T-helper 1 cell (primary cell): ENCODE measurements around the gene ZNF366.

ENCODE experiments used
- DNase-seq, 5 donors: peaks; one replicate each; pipeline ENCODE4 v3.0.0-alpha.2; 2012 to 2020

ZNF366 gene

DNA sequence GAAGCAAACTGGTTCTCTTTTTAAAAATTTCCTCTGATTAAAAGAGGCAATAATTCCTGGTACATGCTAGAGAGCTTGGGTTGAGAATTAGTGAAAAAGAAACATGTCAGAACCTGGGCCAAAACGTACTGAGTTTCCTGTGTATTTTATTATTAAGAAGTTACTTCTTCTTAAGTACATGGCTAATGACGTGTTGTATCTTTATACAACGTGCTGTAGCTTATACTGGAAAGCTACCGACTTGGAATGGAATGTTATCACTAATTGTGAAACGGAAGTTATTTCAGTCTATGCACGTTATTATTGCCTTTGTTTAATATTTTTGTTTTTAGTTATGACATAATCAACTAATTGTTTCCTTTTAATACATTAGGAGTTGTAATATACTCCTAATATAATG is 43.1 kb downstream of the ZNF366 start:
- no peak for DNase-seq

- DNase-seq = no peak
Observed at GRCh38 chr5:72463449-72464052, 43.7 kb downstream of the ZNF366 start.

- DNase-seq = no peak
Observed at GRCh38 chr5:72460413-72460812, 46.8 kb downstream of the ZNF366 start.

GRCh38 chr5:72459913-72460312 is 47.3 kb downstream of the ZNF366 start:
- DNase-seq = no peak

- no peak for DNase-seq
Observed at GRCh38 chr5:72459089-72459661, 48.0 kb downstream of the ZNF366 start.

- DNase-seq = no peak
Observed at GRCh38 chr5:72458407-72458806, 48.8 kb downstream of the ZNF366 start.

DNA sequence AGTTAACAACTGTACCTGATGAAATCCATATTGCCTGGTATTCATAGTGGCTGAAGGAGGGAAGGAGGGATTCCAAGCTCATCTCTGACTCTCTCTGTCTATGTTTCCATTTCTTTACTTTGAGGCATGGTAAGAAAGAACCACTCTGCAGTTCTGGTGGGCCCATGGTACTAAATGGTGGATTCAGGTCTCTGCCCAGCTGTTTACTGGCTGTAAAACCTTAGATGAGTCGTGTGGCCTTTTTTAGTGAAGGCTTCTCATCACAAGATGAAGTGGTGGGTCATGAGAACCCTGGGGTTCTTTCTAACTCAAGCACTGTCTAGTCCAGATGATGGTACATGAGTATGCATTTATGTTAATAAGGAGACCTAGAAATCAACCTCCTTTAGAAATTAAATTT is 49.7 kb downstream of the ZNF366 start:
- no peak for DNase-seq

DNA sequence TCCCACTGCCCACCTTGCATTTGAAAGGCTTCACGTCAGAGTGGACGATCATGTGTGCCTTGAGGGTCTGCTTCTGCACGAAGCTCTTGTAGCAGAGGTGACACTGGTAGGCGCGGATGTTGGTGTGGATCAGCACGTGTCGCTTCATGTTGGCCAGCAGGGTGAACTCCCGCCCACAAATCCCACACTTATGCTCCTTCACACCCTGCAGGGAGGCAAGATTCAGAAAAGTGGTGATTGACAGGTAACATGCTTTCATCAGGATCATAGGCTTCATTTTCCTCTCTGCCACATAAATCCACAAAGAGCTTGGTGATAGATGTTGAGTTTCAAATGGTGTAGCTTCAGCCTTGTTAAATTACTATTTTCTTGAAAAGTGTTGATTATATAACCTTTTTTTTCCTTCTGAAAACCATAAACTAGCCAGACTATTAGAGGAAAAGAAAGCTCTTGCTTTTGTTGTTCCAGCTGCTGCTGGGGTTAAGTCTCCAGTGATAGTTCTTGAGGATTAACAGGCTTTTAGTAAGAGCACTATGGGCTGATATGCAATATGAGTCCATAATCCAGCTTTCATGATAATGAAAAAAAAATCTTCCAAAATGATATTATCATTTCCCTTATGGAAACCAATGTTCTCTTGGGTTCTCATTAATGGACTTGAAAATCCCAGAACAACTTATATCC is 50.7 kb downstream of the ZNF366 start:
- no peak for DNase-seq

GRCh38 chr5:72455476-72455875 is 51.7 kb downstream of the ZNF366 start:
- no peak for DNase-seq

DNA sequence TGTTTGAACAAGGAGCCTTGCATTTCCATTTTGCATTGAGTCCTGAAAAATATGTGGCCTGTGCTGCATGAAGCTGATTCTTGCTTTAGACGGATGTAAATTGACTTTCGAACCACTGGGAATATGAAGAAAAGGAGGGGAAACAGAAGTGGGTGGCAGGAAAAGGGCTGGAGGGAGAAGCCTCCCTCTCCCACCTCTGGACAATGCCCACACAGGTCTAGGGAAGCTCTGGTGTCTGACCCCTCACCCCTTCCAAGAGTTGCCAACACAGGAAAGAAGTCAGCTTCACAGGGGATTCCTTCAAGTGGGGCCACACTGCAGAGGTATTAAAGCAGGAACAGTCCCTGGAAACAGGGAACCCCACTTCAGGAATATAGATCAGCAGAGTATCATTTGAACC is 52.2 kb downstream of the ZNF366 start:
- DNase-seq = no peak

- no peak for DNase-seq
Observed at GRCh38 chr5:72453246-72453775, 53.9 kb downstream of the ZNF366 start.

GRCh38 chr5:72452515-72453245 is 54.5 kb downstream of the ZNF366 start:
- no peak for DNase-seq

- DNase-seq = no peak
Observed at GRCh38 chr5:72451741-72452505, 55.3 kb downstream of the ZNF366 start.

- no peak for DNase-seq
Observed at GRCh38 chr5:72448368-72448767, 58.8 kb downstream of the ZNF366 start.

DNA sequence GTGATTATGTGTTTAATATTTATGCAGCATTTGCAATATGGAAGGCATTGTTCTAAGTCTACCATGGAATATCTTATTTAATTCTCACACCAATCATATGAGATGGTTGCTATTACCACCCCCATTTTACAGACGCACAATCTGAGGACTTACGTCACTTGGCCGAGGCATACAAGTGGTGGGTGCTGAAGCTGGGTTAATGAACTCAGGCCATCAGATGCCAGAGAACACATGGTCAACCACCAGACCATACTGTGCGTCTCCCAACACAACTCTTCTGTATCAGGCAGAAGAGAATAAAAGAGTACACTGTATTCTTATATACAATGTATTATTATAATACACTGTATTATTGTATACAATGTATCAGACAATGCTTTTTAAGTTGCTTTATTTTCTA is 59.5 kb downstream of the ZNF366 start:
- no peak for DNase-seq

DNA sequence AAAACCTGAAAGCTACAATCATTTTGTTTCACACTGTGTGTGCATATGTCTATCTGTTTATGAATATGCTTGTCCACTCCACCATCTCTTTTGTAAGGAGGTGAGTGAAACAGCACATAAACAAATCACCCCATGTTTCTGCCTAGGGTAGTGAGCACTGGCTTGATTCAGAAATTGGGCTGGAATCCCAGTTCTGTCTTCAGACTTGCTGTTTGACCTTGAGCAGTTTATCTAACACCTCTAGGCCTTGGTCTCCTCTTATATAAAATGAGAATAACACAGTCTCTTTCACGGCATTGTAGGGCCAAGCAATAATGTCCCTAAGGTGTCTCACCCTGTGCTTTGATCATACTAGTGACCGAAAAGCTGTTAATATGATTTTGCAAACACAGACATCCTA is 61.2 kb downstream of the ZNF366 start:
- DNase-seq = no peak

DNA sequence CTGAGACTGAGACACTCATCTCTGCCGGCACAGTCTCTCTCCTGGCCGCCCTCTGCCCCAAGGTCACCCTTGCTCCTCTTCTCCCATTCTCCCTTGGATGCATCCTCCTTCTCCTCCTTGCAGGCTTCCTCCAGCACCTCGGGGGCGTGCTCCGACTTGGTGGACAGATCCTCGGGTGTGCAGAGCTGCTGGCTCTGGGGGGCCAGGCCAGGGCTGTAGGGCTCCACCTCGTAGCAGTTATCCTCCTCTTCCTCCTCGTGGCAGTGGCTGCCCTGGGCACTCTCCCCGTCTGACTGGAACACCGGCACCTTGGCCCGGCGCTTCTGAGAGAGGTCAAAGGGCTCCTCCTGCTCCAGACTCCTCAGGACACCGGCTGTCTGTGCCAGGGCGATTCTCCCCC is 63.3 kb downstream of the ZNF366 start:
- no peak for DNase-seq

GRCh38 chr5:72441862-72442540 is 65.2 kb downstream of the ZNF366 start:
- no peak for DNase-seq

DNA sequence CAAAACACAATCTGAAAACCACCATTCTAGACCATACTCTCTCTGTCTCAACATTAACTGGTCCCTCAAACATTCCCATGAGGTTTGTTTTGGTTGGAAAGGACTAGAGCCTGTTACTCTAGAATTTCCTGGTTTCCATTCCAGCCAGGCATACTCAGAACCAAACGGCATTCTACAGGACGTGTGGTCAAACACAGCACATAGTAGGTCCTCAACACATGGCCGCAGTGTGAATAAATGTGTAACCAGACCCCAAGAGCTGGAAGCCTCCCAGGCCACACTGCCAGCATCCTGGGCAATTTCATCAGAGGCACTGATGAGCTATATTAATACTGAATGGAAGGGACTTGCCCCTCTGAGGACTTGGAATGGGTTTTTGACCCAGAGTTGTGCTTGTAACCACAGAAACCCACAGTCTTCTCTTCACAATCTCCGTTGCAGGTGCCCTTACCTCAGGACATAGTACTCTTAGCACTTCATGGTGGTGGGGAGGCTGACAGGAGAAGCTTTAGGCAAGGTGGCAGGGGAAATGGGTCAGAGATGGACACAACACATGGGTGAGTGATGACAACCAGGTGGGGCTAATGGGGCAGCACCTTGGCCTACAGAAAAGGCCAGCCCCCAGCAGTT is 66.0 kb downstream of the ZNF366 start:
- no peak for DNase-seq

- no peak for DNase-seq
Observed at GRCh38 chr5:72440207-72440638, 67.0 kb downstream of the ZNF366 start.

GRCh38 chr5:72439192-72439591 is 68.0 kb downstream of the ZNF366 start:
- DNase-seq = no peak

DNA sequence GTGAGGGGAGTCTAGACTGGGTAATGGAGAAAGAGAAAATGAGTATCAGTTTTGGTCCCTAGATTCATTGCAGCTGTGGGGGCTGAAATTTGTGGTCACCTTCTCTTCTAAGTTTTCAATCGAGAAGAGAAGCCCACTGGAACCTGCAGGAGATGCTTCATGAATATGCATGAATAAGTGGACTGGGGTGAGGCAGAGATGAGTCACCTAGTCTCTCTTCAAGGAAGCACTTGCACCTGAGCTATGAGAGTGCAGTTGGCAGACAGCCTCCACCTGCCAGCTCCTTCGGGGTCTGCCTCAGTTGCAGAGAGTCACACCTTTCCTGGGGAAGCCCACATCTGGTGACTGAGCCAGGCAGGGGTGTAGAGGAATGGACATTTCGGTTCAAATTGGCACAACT is 69.1 kb downstream of the ZNF366 start:
- DNase-seq = no peak
